GM19372 (cell line): ENCODE data around the gene PCNX2.
"Not testable (repeated sequence)": the region's sequence is repeated elsewhere in the genome, so short reads cannot be mapped to it uniquely, and the experiment has no call there.

Source experiments
- ATAC-seq: cut with Tn5 transposase; IDR thresholded peaks from one replicate; pipeline ENCODE4 v1.9.1; 2021; ENCODE audit warnings: mild to moderate bottlenecking, low read depth, moderate library complexity; ENCODE audit not compliant: unreplicated experiment

Gene PCNX2

GRCh38 chr1:233022246-233022645, 273.3 kb downstream of the PCNX2 start:
- no peak for ATAC-seq

- ATAC-seq = no peak
These were observed 275.1 kb downstream of the PCNX2 start for GRCh38 chr1:233020426-233020825.

- ATAC-seq = no peak
These were observed 275.7 kb downstream of the PCNX2 start for GRCh38 chr1:233019778-233020325.

GRCh38 chr1:233019083-233019482, 276.4 kb downstream of the PCNX2 start:
- ATAC-seq = no peak

GRCh38 chr1:233016798-233017197, 278.7 kb downstream of the PCNX2 start:
- ATAC-seq = no peak

- no peak for ATAC-seq
These were observed 279.6 kb downstream of the PCNX2 start for GRCh38 chr1:233015965-233016364.

GRCh38 chr1:233012021-233012420, 283.5 kb downstream of the PCNX2 start:
- ATAC-seq = no peak

- no peak for ATAC-seq
These were observed 285.4 kb downstream of the PCNX2 start for GRCh38 chr1:233010146-233010545.

- no peak for ATAC-seq
These were observed 289.0 kb downstream of the PCNX2 start for GRCh38 chr1:233006541-233006973.

GRCh38 chr1:233006108-233006507, 289.4 kb downstream of the PCNX2 start:
- ATAC-seq = no peak

- ATAC-seq = no peak
These were observed 289.8 kb downstream of the PCNX2 start for GRCh38 chr1:233005703-233006102.

- ATAC-seq = no peak
These were observed 290.4 kb downstream of the PCNX2 start for GRCh38 chr1:233005156-233005555.

GRCh38 chr1:233004451-233004850, 291.1 kb downstream of the PCNX2 start:
- no peak for ATAC-seq

GRCh38 chr1:233003638-233004037, 291.9 kb downstream of the PCNX2 start:
- not testable (repeated sequence) for ATAC-seq

- ATAC-seq = no peak
These were observed 295.4 kb downstream of the PCNX2 start for GRCh38 chr1:232999956-233000625.

- no peak for ATAC-seq
These were observed 296.9 kb downstream of the PCNX2 start for GRCh38 chr1:232998646-232999045.

GRCh38 chr1:232998138-232998537, 297.4 kb downstream of the PCNX2 start:
- ATAC-seq = no peak

- no peak for ATAC-seq
These were observed 299.4 kb downstream of the PCNX2 start for GRCh38 chr1:232996143-232996542.

GRCh38 chr1:232995189-232995588, 300.3 kb downstream of the PCNX2 start:
- ATAC-seq = no peak

GRCh38 chr1:232993555-232993954, 302.0 kb downstream of the PCNX2 start:
- no peak for ATAC-seq

- ATAC-seq = no peak
These were observed 303.3 kb downstream of the PCNX2 start for GRCh38 chr1:232992227-232992626.

- no peak for ATAC-seq
These were observed 304.3 kb downstream of the PCNX2 start for GRCh38 chr1:232991238-232991637.
